NCI-H1694 (cell line): ENCODE data around the gene UMODL1.

Experiments used
- DNase-seq: peaks from one replicate; lab custom pipeline; 2025; lab: John Stamatoyannopoulos, UW

UMODL1 gene

DNA sequence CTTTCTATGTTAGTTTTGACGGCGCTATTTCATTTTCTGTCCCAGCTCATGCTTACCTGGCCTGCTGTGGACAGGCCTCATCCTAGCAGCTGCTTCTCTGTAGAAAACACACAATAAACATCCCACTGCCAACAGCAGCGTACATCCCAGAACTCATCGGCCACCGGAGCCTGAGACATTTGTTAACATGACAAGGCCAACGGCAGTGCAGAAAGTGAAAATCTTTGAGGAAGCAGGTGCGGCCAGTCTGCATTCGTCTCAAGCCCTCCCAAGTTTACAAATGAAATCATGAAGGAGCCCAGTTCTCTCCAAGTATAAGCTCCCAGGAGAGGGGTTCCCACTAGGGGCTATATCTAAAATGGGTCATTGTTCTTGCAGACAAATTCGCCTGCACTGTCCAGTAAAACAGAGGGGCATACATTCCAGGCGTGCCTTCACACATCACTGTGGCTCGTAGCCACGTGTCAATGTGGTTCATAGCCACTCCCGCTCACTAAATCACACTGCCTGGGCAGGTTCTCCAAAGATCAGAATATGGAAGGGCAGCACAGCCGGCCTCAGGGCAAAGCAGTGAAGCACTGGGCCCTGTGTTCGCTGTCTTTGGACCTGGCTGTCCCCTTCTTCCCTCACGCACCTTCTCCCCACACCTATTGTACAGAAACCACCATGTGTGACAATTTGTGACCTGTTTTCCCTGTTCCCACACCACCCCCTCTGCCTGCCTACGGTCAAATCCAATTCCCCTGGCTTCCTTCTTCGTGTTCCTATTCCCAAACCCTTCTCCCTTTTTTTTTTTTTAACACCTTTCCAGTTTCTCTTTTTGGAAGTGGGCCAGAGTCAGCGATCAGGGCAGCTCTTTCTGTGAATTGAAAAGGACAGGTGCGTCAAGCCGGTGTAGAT lies 120.8 kb downstream of the UMODL1 start:
- DNase-seq, result no peak
